SKM-1 treated with dmso at 0.1 percent for 144 hours (cell line): Measurements from ENCODE around the gene CPED1.

Experiments used
- DNase-seq: peaks from one replicate; lab custom pipeline; 2025; ENCODE audit not compliant: unreplicated experiment; lab: John Stamatoyannopoulos, UW

The CPED1 gene

DNA sequence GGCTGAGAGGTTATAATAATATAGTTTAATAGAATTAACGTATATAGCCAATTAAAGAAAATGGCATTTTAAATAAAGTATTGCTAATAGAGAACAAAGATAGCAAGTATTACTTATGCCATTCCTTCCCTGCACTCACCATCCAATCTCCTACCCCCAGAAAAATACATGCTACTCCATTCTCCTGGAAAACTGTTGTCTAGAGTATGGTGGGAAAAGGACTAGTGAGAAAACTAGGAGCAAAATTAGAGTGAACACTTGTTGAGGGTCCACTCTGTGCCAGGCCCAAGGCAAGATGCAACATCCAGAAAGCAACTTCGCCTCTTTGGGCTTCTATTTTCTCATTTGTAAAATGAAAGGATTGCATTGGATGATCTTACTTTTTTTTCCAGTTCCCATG lies 149.1 kb downstream of the CPED1 start:
- no peak for DNase-seq

DNA sequence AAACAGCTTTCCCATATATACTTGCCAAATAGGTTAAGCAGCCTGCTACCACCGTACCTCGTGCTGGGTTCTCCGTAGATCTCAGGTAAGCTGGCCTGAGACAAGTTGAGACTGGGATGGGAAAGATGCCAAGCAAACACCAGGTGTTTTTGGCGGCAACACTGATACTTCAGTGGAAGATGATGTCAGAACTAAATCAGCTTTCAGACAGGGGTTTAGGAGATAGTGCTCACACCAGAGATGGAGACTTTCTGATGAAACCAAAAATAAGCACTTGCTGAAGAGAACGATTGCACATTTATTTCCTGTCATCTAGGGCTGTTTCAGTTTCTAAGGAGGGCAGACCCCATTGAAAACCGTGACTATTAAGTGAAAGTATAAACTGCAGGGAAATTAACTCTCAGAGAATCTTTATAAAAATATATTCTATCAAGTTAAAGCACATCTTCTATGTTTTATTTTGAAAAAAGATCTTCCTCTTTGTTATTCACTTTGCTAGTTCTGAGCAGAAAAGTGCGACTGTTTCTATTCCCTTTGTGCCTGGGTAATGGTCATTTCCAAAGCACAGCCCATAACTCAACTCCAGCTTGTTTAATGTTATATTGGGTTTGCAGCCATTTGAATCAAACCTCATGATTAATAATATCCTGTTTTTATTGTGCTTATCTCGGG lies 149.9 kb downstream of the CPED1 start:
- DNase-seq: no peak

DNA sequence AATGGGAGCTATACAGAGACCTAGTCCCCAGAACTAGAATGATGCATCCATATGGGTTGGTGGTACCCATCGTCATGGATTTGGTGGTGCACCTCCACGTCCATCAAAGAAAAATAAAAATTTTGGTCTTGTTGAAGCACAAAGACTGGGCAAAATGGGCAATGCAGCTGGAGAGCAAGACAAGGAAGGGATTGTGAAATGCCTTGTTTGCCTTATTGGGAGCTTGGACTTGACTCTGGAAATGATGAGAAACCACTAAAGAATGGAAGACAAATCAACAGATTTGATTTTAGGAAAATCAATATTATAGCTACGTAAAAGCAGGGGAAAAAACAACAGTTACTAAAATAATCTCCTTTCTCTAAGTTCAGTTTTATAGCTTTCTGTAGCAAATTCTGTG lies 150.9 kb downstream of the CPED1 start:
- no peak for DNase-seq

DNA sequence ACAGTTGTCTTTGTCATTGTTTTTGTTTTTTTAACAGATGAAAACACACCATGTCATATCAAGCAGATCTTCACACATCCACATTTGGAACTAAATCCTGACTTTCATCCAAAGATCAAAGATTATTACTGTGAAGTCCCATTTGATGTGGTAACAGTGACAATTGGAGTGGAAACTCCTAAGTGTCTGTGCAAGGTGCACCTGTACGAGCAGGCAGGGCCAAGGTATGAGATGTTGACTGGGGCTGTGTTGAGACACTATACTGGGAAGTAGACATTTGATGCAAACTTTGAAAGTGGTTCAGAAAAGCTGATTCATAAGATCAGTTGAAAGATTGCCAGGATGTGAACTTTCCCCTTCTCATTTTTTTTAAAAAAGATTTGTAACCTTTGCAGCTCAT lies 152.3 kb downstream of the CPED1 start:
- no peak for DNase-seq

DNA sequence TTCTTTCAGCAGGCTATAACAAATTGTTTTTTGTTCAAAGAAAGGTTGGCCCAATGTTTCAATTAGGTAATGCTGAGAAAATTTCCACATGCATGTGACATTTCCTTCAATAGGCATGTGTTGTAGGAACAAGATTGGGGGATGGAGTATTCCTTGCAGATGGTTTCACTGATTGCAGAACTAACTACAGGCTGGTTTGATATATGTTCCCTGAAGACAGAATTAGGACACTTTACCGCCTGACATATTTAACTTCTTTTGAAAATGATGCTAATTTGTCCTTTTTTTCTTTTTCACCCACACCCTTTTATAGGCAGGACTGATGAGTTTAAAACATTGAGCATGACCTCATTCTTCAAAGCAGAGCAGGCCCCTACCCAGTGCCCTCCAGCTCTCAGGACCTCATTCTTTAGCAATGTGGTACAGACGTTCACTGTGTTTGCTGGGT lies 163.3 kb downstream of the CPED1 start:
- DNase-seq: no peak

DNA sequence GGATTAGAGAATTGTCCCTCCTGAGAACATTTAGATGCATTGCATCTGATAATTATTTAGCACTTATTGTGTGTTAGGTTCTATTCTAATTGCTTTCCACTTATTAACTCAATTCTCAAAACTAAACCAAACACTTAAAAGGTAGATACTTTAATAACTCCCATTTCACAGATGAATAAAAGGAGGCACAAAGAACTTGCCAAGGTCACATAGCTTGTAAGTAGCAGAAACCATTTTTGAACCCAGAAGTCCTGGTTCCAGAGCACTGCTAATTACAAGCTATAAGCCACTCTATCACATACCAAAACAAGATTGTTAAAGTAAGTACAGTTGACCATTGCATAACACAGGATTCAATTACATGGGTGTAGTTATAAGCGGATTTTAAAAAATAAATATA lies 164.9 kb downstream of the CPED1 start:
- DNase-seq: no peak

DNA sequence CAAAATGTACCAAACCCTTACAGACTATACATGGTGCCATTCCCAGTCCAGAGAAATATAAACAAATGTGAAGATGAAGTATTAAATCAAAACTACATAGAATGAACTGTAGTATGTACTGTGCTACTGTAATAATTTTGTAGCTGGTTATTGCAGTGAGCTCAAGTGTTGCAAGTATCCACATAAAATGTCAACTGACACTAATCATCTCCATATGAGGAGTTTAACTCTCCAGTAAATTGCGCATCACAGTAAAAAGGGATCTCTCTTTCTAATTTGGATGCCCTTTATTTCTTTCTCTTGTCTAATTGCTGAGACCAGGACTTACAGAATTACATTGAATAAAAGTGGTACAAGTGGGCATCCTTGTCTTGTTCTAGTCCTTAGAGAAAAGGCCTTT lies 165.5 kb downstream of the CPED1 start:
- DNase-seq: no peak

DNA sequence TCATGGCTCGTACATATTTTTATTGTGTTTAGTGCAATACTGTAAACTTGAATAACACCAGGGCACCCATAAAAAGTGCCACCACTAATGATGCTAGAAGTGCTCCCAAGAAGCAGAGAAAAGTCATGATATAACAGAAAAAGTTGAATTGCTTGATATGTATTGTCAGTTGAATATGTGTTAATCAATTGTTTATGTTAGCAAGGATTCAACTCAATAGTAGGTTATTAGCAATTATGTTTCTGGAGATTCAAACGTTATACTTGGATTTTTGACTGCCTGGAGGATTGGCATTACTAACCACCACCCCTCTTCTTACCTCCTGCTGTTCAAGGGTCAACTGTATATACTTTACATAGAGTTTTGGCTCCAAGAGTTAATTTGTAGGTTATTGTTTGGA lies 168.3 kb downstream of the CPED1 start:
- no peak for DNase-seq

DNA sequence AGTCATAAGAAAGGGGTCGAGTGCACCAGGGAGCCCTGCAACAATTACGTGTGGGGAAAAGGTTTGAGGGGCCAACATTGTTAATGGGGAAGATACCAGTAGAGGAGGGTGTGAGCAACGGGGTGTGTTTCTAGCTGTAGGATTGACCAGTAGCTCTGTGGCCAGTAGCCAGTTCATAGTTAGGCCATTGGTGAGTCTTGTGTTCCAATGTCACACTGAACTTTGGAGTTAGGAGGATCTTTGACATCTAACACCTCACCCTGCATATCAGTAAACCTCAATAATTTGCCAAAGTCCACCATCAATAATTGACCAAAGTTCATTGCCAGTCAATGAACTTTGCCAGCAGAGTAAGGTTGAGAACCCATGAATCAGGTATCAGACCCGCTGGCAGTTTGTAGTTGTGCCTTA lies 168.8 kb downstream of the CPED1 start:
- DNase-seq: no peak

DNA sequence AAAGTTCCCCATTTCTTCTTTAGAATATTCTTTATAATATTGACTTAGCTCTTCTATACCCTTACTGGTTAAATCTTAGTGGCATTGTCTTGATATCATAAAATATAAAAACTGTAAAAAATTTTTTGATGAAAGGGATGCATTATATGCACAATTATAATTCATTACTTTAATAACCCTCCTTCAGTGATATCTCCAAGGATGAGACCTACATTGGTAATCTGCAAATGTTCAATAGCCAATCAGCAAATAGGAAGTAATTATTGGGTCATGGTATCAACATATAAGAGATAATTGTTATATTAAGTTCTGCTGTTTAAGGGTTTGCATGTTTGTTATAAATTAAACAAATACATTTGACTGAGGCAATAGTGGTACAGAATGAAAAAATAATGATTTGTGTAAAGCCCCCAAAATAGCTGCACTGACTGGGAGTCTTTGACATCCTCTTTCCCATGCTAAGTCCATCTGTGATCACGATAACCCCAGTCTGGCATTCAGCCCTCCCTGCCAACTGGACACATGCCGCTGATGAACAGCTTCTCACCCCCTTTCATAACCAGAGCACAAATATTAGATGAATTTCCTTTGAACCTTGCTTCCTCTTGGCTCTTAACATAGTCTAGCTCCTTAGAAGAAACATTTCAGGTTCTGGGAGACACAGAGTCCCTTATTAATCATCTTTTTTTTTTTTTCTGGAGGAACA lies 169.5 kb downstream of the CPED1 start:
- no peak for DNase-seq

DNA sequence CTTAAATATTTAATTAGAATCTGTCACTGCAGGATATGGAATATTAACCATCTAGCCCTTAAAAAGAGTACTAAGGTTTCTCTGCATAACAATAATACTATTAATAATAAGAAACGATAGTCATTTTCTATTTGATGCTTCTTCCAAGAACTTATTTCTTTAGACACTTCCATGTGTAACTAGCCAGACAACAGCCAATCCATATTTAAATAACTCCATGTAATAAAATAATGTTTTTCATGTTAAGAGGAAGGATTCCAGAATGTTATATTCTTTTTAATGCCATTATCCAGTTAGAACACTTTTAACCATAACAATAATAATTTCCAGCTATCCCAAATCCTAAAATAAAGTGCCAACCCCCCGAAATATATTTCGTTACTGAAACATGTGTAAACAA lies 170.2 kb downstream of the CPED1 start:
- no peak for DNase-seq

DNA sequence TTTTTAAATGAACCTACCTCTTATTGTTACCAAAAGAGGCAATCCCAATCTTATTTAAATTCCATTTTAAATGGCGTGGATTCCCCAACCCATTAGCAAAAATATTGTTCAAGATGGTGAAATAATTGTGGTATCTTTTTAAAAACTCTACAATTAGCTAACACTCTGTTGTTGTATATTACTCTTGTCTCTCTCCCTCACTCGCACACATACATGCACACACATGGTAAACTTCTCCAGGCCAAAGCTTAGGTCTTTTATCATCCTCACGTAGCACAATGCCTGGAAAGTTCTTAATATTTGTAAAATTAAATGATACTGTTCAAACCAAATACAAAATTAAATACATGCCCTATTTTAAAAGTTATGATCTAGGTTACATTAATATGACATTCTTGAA lies 171.0 kb downstream of the CPED1 start:
- DNase-seq: no peak

DNA sequence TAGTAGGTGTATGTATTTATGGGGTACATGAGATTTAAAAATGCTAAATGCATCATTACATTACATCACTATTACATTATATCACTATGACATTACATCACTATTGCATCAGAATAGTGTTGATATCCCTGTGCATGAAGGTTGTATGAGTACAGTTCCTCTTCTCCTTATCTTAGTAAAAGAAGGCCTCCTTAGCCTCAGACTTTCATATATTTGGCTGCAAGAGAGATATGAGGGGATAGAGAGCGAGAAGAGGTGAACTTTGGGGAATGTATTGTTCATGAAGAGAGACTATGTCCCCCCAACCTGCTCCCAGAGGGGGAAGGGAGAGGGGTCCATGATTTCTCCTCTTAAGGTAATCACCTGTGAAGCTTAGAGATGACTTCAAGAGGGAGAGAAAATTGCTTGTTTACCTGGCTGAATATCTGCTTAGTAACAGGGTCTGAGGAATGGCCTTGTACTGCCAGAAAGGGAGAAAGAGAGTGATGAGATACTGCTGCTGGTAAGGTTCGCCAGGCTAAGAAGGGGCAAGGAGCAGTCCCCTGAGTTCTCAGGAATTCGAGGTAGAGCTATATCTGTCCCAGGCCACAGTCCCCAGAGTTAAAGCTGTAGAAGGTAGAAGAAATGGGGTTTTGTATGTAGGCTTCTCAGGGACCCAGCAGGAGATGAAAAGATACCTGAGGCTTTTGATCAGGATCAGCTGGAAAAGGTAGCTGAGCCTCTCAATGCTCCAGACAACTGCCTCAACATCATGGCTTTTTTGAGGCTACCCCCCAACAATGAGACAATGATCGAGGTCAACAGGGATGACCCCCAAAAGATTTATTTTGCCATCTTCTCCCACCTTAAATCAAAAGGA lies 171.9 kb downstream of the CPED1 start:
- no peak for DNase-seq

DNA sequence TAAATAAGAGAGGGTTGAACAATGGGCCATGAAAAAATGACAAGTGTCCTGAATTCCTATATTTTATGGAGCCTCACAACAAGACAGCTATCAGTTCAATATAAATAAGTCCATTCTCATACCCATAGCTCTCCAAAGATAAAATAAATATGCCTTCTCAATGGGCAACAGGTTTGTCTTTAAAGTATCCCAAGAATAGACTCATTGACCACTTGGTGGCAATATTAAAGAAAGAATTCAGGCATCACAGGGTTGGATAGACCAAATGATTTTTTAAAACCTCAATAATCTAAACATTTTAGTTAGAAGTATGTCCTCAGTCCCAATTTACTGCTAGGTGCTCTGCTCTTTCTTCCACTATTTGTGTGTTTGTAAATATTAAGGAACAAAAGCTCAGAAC lies 175.2 kb downstream of the CPED1 start:
- no peak for DNase-seq

DNA sequence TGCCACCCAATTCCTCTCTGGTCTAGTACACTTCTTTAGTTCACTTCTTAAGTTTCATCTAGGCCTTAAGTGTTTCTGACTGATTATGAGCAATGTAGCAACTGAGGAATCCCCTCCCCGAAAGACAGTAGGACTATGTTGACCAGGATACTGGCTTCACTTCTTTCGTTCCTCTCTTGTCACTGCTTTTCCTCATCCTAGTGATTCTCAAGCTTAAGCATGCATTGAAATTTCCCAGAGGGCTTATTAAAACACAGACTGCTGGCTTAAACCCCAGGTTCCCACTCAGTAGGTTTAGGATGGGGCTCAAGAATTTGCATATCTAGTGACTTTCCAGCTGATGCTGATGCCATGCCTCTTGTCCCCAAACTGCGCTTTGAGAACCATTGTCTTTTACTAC lies 175.7 kb downstream of the CPED1 start:
- DNase-seq: no peak

DNA sequence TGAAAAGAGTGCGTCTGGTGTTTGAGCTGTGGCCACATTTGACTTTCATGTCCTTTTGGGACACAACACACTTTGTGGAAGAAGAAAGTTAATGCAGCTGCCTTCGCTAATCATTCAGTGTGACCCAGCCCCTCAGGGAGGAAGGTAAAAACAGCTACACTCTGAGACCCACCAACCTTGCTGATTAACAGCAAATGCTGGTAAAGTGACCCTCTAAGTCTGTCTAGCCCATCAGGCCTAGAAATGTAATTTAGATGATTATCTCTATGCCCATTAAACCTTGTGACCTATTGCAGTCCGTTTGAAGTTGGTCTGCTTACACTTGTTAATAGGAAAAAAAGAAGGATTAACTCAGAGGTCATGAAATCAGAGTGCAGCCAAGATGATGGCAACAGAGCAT lies 178.4 kb downstream of the CPED1 start:
- DNase-seq: no peak

DNA sequence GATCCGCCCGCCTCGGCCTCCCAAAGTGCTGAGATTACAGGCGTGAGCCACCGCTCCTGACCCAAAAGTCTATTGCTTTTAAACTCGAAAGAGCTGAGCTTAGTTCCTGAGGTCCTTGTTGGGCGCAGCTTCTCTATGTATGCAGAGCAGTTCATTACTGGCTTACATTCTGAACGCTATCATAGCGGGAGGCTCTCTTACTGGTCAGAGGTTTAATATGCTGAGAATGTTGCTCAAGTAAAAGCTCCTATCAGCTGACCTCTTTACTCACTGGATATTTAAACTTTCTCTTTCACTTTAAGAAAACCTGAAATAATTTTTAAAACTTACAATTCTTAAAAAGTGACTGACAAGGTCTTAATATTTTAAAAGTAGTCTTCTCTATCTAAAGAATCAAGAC lies 179.5 kb downstream of the CPED1 start:
- no peak for DNase-seq

DNA sequence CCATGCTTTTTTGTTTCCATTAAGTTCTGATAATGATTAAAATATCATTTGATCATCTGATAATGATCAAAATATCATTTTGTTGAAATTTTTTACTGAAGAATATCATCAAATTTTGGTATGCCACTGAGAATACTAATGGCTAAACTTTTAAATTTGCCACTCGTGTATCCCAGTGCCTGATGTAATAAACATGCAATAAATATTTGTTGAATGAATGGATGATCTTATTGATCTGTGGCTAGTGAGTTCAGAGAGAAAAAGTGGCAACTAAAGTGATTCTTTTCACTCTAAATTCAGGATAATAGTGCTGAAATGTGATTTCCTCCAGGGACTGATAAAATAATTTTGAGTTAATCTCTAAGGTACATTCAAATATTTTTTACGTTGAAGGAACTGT lies 181.0 kb downstream of the CPED1 start:
- DNase-seq: no peak

DNA sequence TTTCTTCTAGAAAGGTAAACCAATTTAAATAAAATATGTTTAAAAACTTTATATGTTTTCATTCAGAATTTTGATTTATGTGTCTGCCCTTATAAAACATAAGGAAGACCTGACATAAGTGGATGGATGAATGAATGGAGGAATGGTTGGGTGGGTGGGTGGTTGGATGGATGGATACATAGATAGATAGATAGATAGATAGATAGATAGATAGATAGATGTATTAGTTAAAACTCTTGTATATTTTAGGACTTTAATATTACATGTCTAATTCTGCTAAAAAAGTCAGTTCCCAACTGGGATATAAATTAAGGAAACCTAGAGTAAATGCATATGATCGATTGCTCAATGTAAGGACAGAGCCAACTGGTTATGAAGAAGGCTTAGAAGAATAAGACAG lies 184.0 kb downstream of the CPED1 start:
- DNase-seq: no peak

DNA sequence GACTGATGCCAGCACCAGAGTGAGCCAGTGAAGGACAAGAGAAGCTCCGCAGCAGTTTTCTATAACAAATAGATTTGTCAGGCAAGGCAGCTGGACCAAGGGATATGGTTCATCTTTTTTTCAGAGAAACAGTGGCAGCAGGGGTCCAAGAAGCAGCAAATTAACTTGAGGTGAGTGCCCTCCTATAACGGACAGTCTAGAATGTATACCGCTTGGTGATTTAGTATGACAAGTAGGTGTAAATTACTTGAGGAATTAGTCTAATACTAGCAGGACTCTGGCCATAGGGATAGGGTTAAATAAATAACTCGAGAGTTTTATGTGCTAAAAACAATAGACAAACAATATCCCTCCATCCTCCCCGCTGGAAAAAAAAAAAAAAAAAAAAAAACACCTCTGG lies 187.3 kb downstream of the CPED1 start:
- no peak for DNase-seq

DNA sequence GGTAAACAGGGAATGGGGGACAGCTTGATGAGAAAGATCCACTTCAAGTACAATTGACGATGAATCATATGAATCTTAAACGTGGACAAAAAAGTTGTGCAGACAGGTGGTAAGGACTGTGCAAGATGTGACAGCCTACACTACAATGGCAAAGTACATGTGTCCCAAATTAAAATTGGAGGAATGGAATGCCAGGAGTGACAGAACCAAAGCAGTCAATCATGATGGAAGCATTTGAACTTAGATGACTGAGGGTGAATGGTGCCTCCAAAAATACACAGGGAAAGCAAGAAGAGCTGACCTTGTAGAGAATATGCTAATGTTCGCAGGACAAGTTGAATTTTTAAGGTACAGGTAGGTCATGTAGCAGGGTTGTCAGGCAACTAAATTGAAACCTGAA lies 189.9 kb downstream of the CPED1 start:
- no peak for DNase-seq

DNA sequence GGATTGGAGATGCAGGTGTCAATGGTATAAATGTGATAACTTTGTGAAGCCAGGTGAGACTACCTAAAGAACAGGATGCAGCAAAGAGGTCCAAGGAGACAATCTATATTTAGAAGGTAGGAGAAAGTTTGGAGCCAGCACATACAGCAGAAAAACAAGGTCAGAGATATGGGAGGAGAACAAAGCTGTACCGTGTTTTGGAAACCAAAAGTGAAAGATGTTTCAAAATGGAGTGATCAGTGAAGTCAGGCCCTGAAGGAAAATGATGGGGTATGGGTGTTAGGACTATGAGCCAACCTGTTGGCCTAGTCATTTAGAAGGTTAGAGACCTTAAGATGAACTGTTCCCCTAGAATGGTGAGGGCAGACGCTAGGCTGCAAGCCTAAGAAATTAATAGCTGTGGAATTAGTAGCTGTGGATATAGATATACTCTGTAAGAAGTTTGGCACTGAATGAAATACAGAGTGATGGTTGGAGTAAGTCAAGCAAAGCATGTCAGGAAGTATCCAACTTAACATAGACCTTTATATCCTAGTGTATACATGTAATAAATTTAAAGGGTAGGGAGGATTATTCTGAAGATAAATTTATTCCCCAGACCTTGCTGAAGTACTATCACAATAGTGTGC lies 190.5 kb downstream of the CPED1 start:
- no peak for DNase-seq
